Activated CD8-positive, alpha-beta memory T cell treated with anti-CD3 and anti-CD28 coated beads for 4 hours (primary cell): ENCODE results near the gene PRKCI.
"Not testable (repeated sequence)": the region's sequence is repeated elsewhere in the genome, so short reads cannot be mapped to it uniquely, and the experiment has no call there.

Source experiments
- DNase-seq, 2 donors: peaks; one replicate each; pipeline ENCODE4 v3.0.0-alpha.2; 2020; ENCODE audit warnings: low read depth in 2 of 2

PRKCI gene

GRCh38 chr3:170290194-170290593 is 68.0 kb downstream of the PRKCI start:
- DNase-seq: no peak

- no peak for DNase-seq
Observed at GRCh38 chr3:170295586-170295985, 73.4 kb downstream of the PRKCI start.

DNA sequence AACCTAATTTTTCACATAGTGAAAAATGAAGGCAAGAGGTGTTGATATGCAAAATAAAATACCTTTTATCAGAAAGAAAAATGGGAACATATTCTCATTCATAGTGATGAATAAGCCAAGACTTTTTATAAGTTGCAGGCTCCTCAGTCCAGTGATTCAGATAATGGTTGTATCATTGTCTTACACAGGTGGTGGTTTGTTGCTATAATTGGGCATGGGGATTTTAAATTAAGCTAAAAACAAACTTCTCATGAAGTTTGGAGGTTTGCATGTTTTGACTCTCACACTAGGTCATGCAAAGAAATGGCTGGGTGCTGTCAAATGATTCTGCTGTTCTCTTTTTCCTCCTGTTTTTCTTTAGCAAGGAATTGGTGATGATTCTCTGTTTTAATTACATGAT is 74.5 kb downstream of the PRKCI start:
- DNase-seq: no peak

DNA sequence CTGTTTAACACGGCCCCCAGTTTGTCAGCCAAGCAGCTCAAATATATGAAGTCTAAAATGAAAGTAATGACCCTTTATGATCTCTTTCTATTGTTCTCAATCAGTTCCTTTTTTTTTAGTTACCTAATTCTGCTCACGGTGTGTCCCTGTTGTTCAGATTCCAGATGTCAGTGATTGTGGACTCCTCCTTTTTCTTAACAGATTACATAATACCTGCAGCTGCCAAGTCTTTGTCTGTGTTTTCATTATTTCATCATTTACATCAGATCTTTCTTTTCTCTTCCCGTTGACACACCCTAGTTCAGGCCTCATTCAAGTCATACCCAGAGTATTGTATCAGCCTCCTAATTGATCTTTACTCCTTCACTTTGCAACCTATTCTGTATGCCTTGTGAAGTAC is 79.2 kb downstream of the PRKCI start:
- no peak for DNase-seq

DNA sequence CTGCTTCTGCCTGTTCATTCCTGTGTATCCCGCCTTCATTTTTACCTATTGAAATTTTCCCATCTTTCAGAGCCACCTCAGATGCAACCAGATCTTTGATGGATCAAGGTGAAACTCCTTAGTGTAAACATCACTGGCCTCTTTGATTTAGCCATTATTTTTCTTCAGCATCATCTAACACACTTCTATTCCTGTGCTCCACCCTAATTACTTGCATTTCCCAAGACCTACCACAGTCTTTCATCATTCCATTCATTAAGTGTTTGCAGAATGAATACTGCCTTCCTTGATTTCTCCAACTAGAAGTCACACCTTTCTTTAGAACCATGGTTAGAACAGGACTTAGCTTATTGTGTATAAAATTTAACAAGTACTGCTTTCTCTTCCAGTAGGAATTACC is 79.8 kb downstream of the PRKCI start:
- no peak for DNase-seq

DNA sequence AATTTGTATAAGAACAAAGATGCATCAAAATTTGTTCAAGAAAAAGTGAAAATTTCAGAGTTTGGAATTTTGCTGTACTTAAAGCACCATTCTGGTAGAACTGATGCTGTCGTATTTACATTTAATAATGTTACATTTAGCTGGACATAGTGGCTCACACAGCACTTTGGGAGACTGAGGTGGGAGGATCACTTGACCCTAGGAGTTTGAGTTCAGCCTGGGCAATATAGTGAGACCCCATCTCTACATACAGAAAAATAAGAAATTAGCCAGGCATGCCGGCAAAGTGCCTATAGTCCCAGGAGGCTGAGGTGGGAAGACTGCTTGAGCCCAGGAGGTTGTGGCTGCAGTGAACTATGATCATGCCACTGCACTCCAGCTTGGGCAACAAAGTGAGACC is 83.8 kb downstream of the PRKCI start:
- no peak for DNase-seq

- no peak for DNase-seq
Observed at GRCh38 chr3:170307671-170308405, 85.6 kb downstream of the PRKCI start.

DNA sequence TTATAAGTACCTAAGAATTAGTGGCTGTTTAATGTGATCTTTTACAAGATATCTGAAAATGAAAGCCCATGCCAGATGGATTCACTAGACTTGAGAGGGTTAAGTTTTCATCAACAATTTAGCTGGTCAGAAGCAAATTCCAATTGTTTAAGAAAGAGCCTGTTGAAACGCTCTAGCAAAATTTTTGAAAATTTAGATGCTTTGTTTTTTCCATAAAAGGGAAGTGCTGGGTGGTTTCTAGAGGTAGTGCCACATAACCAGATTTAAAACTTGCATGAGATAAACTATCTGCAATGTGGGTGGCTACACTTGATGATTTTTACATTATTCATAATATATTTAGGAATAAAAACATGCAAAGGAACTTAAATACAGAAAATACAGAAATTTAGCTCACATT is 86.8 kb downstream of the PRKCI start:
- no peak for DNase-seq

DNA sequence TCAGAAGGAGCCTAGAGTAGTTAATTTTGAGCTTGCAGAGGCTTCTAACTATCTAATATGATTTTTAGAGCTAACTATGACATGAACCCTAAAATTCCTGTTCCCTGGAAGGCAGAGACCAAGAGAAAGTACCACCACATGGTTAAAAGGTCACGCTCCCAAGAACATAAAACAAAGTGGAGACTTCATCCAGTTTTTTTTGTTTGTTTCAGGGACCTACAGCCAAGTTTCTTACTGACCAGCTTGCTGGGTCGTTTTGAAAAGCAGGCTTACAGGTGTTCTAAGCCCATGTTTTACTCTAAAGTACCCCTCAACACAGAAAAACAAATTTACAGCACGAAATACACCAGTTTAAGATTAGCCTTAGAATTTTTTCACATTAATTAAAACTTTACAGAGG is 95.7 kb downstream of the PRKCI start:
- DNase-seq: no peak

- DNase-seq: no peak
Observed at GRCh38 chr3:170320461-170321121, 98.4 kb downstream of the PRKCI start.

- DNase-seq: no peak
Observed at GRCh38 chr3:170321321-170322034, 99.3 kb downstream of the PRKCI start.

DNA sequence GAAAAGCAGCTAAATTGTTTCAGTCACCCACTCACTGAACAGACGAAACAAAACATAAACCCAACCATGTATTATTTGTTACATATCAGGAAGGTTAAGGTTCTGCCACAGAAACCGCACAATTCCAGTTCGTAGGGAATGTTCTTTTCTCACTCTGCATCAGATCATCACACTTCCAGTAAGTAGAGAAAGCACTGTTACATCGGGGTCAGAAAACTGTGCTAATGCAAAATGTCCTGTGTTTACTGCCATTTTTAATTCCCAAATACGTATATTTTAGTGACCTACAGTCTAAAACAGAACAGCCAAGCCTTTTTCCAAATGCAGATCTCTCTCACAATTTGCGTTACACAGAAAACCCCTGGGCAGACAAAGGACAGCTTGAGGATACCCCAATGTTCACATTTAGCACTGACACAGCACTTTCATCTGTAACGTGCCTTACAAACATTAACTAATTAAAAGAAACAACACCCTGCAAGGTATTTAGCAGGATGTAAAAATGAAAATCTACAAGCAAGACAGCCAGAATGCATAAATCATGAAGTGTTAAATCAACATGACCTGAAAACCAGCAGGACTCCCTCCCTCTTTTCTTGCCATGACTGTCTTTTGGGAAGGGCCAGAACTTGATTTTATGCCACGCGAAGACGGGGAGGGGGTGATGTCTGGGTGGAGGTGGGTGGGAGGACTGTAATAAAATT is 100.5 kb downstream of the PRKCI start:
- DNase-seq: no peak

DNA sequence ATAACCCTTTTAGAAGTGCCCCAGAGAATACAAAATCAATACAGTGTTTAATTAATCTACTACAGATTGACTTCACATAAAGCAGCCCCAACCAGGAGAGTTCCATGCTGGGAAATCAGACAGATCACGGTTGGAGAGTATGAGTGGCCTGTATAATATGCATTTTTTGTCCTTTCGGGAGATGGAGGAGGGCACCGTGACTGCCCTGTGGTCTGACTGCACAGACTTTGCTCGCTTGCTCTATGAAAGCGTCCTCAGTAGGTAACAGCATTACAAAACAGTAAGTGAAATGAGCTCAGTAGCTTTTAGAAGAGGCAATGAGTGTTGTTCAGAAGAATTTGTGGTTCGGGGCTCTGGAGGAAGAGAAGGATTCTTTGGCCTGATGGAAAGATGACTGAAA is 101.1 kb downstream of the PRKCI start:
- no peak for DNase-seq

GRCh38 chr3:170324962-170325361 is 102.7 kb downstream of the PRKCI start:
- no peak for DNase-seq

DNA sequence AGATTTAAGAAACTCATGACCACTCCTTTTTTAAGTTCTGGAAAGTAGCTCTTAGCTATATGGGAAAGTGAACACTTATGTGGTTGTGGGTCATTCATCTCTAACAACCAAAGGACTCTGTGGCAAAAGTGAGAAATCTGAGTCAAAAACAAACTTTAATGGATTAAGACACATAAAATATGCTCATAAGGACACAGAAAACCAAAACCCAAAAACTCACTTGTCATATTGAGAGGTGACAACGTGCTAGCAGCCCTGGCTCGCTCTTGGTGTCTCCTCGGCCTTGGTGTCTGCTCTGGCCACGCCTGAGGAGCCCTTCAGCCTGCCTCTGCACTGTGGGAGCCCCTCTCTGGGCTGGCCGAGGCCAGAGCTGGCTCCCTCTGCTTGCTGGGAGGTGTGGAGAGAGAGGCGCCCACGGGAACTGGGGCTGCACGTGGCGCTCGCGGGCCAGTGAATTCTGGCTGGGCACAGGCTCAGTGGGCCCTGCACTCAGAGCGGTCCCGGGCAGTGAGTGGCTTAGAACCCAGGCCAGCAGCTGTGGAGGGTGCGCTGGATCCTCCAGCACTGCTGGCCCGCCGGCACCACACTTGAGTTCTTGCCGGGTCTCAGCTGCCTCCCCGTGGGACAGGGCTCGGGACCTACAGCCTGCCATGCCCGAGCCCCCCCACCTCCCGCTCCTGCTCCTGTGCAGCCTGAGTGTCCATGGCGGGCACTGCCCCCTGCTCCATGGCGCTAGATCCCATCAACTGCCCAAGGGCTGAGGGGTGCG is 105.0 kb downstream of the PRKCI start:
- no peak for DNase-seq

GRCh38 chr3:170327868-170328548 is 105.8 kb downstream of the PRKCI start:
- not testable (repeated sequence) for DNase-seq

DNA sequence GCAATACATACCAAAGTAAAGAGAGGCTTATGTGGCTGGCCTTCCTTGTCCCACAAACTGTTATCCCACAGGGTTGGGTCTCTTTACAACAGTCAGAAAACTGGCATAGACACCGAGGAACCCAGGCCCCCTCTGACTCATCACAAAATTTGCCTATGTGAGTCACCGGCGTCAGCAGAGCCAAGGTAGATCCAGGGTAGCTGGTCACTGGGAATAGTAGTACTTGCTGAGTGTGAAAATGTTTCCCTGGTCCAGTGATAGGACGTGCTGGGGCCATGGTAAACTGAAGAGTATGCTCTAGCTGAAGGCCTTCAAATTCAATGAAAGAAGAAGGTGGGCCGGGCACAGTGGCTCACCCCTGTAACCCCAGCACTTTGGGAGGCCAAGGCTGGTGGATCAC is 108.1 kb downstream of the PRKCI start:
- no peak for DNase-seq

DNA sequence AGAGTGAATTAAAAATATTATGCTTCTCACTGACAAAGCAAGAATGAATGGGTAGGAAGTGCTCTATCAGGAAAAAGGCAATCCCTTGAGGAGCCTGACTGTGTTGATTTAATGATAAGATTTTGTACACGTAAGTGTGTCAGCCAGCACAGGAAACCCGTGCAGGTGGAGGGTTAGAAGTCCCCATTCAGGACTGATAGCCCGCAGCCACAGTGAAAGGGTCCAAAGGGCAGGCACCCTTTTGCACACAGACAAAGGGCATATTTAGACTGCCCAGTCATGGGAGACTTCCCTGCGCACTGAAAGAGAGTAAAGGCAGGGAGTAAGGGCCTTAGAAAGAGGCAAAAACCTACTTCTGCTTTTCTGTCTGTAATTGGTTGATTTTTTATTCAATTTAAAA is 108.9 kb downstream of the PRKCI start:
- DNase-seq: no peak

- DNase-seq: no peak
Observed at GRCh38 chr3:170337420-170337819, 115.2 kb downstream of the PRKCI start.

GRCh38 chr3:170338690-170339340 is 116.6 kb downstream of the PRKCI start:
- DNase-seq: no peak
